Stimulated activated memory B cell treated with anti-CD40 and anti-IgM and Interleukin-4, amounts not matched to agents 10 μg/mL and 1 μg/mL and 100 μg/mL, for 72 hours (primary cell): Measurements from ENCODE around the gene TAOK2.

Source experiments
- ATAC-seq: fragments of 150-1000 bp; cut with Tn5 transposase; 2 replicates; pipeline ENCODE4 v1.10.0; 2021
- H3K27ac Mint-ChIP-seq: one replicate; pipeline ENCODE4 v1.8.0; 2022; ENCODE audit warnings: mild to moderate bottlenecking, mixed read lengths
- H3K27me3 Mint-ChIP-seq: one replicate; pipeline ENCODE4 v1.8.0; 2022; ENCODE audit warnings: mixed read lengths
- H3K36me3 Mint-ChIP-seq: one replicate; pipeline ENCODE4 v1.8.0; 2022; ENCODE audit warnings: mixed read lengths
- H3K4me1 Mint-ChIP-seq: one replicate; pipeline ENCODE4 v1.8.0; 2022; ENCODE audit warnings: mixed read lengths
- H3K4me3 Mint-ChIP-seq: one replicate; pipeline ENCODE4 v1.8.0; 2022; ENCODE audit warnings: mild to moderate bottlenecking, moderate library complexity, mixed read lengths
- H3K9me3 Mint-ChIP-seq: one replicate; pipeline ENCODE4 v1.8.0; 2022; ENCODE audit warnings: mixed read lengths

The TAOK2 gene

GRCh38 chr16:30002614-30003346, 29.1 kb downstream of the TAOK2 start:
- Mint-ChIP-seq H3K36me3 (peaks cover 29% of the 10 kb centered on the region), H3K9me3 (no peaks in the 10 kb centered on the region), H3K27ac (no peak overlapping the region), H3K4me1 (peaks cover 28% of the 10 kb centered on the region), H3K4me3 (no peak overlapping the region), H3K27me3 (peaks cover under 1% of the 10 kb centered on the region)
- no peak for ATAC-seq

- Mint-ChIP-seq H3K9me3 (no peaks in the 10 kb centered on the region), H3K4me1 (peaks cover 28% of the 10 kb centered on the region), H3K27ac (no peak overlapping the region), H3K36me3 (peaks cover 29% of the 10 kb centered on the region), H3K4me3 (no peak overlapping the region), H3K27me3 (peaks cover 10% of the 10 kb centered on the region)
- no peak for ATAC-seq
Observed at GRCh38 chr16:30003670-30004423, 30.2 kb downstream of the TAOK2 start.

- Mint-ChIP-seq H3K36me3 (peaks cover 23% of the 10 kb centered on the region), H3K4me3 (no peak overlapping the region), H3K9me3 (no peaks in the 10 kb centered on the region), H3K4me1 (peaks cover 25% of the 10 kb centered on the region), H3K27me3 (peaks cover 16% of the 10 kb centered on the region), H3K27ac (no peak overlapping the region)
- ATAC-seq, result no peak
Observed at GRCh38 chr16:30004424-30004776, 30.7 kb downstream of the TAOK2 start.

DNA sequence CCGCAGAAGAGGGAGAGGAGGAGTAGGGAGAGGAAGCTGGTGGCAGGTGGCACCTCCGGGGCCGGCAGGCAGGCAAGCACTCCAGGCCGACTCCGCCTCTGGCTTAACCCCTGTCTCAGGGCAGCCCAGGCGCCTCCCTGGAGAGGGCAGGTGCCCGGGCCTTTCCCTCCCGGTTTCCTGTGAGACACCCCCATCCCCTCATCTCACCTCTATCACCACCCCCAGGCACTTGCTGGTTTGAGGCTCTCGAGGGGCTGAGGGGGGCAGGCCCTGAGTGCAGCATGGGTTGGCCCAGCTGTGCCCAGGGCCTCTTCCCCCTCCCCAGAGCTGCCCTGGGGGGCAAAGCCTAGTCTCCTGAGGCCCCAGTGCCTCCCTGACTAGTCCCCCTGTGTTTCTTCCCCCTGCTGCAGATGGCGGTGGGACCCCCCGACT, 31.2 kb downstream of the TAOK2 start:
- H3K4me1 Mint-ChIP-seq, result peaks cover 22% of the 10 kb centered on the region
- H3K9me3 Mint-ChIP-seq, result no peaks in the 10 kb centered on the region
- peaks cover 19% of the 10 kb centered on the region for H3K36me3 Mint-ChIP-seq
- ATAC-seq, result peak; percentile 32
- no peak overlapping the region for H3K27ac Mint-ChIP-seq
- no peak overlapping the region for H3K4me3 Mint-ChIP-seq
- peaks cover 20% of the 10 kb centered on the region for H3K27me3 Mint-ChIP-seq

- Mint-ChIP-seq H3K27ac (no peak overlapping the region), H3K4me3 (no peak overlapping the region), H3K4me1 (peaks cover 28% of the 10 kb centered on the region), H3K27me3 (peaks cover 27% of the 10 kb centered on the region), H3K36me3 (peaks cover 18% of the 10 kb centered on the region), H3K9me3 (no peaks in the 10 kb centered on the region)
- peak; percentile 58 for ATAC-seq
Observed at GRCh38 chr16:30005341-30006094, 31.9 kb downstream of the TAOK2 start.

- Mint-ChIP-seq H3K27me3 (peaks cover 31% of the 10 kb centered on the region), H3K27ac (no peak overlapping the region), H3K36me3 (peaks cover 18% of the 10 kb centered on the region), H3K4me3 (no peak overlapping the region), H3K4me1 (peaks cover 31% of the 10 kb centered on the region), H3K9me3 (no peaks in the 10 kb centered on the region)
- no peak for ATAC-seq
Observed at GRCh38 chr16:30006095-30006473, 32.4 kb downstream of the TAOK2 start.

GRCh38 chr16:30006659-30007377, 33.1 kb downstream of the TAOK2 start:
- Mint-ChIP-seq H3K27me3 (peaks cover 38% of the 10 kb centered on the region), H3K27ac (no peak overlapping the region), H3K4me1 (peaks cover 33% of the 10 kb centered on the region), H3K36me3 (peaks cover 14% of the 10 kb centered on the region), H3K4me3 (no peak overlapping the region), H3K9me3 (no peaks in the 10 kb centered on the region)
- no peak for ATAC-seq

DNA sequence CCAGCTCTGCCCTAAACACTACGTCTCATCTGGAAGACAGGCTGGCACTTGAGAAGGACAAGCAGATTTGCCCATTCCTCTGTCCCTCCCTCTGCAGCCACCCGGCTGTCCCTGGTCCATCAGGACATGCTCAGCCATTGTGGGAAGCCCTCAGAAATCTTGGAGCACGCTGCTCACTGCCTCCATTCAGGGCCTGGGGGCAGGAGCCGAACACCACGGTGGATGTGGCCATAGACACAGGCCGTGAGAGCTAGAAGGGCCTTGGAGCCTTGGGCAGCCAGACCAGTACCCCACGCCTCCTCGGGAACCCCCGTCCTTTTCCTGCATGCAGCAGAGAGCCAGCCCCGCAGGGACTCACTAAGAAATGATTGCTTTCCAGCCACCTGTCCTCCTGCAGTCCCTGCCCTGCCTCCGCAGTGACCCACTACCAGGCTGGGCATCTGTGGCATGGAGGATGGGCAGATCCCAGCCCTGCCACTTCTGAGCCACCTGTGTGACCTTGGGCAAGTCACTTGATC, 33.8 kb downstream of the TAOK2 start:
- H3K4me1 Mint-ChIP-seq, result peaks cover 32% of the 10 kb centered on the region
- peaks cover 8% of the 10 kb centered on the region for H3K36me3 Mint-ChIP-seq
- H3K4me3 Mint-ChIP-seq, result no peak overlapping the region
- ATAC-seq, result no peak
- H3K9me3 Mint-ChIP-seq, result no peaks in the 10 kb centered on the region
- H3K27me3 Mint-ChIP-seq, result peaks cover 44% of the 10 kb centered on the region
- no peak overlapping the region for H3K27ac Mint-ChIP-seq

DNA sequence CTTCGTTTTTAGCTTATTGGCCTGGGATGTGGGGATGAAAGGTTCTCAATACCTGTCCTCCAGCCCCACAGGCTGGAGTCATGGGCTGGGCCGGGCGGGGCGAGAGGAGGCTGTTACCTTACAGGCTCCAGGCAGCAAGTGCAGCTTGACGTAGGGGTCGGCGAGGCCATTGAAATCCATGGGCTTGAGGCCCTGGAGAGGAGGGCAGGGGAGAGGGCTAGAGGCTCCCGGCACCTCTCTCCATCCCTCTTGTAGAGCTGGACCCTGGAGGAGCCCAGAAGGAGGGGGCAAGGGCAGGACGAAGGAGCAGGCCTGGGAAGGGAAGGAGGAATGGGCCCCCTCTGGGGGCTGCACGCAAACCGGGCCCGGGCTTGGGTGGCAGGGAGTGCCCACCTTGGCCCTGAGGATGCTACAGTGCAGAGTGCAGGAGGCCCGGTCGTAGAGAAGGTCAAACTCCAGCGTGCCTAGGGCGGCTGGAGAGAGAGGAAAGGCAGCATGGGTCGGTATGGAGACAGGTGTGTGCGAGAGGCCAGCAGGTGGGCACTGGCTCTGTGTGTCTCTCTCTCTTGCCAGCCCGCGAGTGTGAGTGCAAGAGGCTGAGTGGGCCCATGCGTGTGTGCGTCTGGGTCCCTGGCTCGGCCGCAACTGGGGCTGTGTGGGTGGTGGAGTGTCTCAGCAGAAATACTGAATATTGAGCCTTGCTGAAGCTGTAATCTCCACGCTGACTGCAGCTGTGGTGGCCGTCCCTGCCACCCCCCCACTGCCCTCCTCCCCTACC, 35.6 kb downstream of the TAOK2 start:
- peaks cover 44% of the 10 kb centered on the region for H3K27me3 Mint-ChIP-seq
- no peak for ATAC-seq
- H3K27ac Mint-ChIP-seq, result no peak overlapping the region
- H3K36me3 Mint-ChIP-seq, result no peaks in the 10 kb centered on the region
- no peaks in the 10 kb centered on the region for H3K9me3 Mint-ChIP-seq
- no peak overlapping the region for H3K4me3 Mint-ChIP-seq
- peaks cover 28% of the 10 kb centered on the region for H3K4me1 Mint-ChIP-seq

GRCh38 chr16:30009990-30010843, 36.5 kb downstream of the TAOK2 start:
- no peaks in the 10 kb centered on the region for H3K9me3 Mint-ChIP-seq
- H3K36me3 Mint-ChIP-seq, result no peaks in the 10 kb centered on the region
- no peak for ATAC-seq
- H3K27ac Mint-ChIP-seq, result no peak overlapping the region
- H3K27me3 Mint-ChIP-seq, result peaks cover 45% of the 10 kb centered on the region
- peak overlapping the region; percentile 53 for H3K4me3 Mint-ChIP-seq
- peaks cover 21% of the 10 kb centered on the region for H3K4me1 Mint-ChIP-seq

GRCh38 chr16:30010844-30011713, 37.4 kb downstream of the TAOK2 start, which contains the start of gene DOC2A:
TSS of gene DOC2A (minus strand) at chr16:30011027. CDS start at chr16:30010222, 805 bp downstream.
- peak within 1 kb of the TSS; percentile 79 for H3K4me3 Mint-ChIP-seq
- H3K9me3 Mint-ChIP-seq, result no peaks in the 10 kb centered on the region
- H3K27ac Mint-ChIP-seq, result peak within 1 kb of the TSS; percentile 69
- H3K4me1 Mint-ChIP-seq, result peaks cover 21% of the 10 kb centered on the region
- H3K36me3 Mint-ChIP-seq, result no peaks in the 10 kb centered on the region
- peaks cover 53% of the 10 kb centered on the region for H3K27me3 Mint-ChIP-seq
- ATAC-seq, result peak; percentile 49

DNA sequence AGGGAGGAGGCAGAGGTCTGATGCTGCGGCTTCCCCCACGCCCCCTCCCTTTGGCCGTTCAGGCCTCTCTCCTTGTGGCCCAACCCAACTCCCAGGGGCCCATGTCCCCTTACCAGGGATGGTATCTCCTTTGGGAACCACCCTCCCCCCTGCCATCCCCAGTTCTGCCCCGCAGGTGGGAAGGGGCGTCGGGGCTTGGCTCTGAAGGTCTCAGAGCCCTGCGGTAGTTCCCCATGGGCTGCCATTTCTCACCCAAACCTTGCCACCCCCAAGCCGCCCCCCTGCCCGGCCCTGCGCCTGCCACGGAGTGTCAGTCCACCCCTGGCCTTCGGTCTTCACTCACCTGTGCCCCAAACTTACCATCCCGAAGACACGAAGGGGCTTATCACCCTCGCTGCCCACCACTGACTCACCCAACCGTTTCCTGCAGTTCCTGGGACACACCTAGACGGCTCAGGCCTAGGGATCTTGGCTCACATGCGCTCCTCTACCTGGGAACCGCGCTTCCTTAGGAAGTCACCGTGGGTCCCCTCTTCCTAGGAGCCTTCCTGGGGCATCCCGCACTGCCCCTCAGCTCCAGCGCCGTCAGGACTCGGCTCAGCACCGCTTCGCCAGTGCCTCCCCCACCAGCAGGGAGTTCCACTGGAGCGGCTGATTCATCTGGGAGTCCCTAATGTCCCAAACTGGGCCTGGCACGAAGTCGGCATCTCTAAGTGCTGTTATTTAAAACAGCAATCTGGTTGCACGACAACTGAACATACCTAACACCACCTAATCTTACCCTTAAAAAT, 38.2 kb downstream of the TAOK2 start:
- Mint-ChIP-seq H3K9me3 (no peaks in the 10 kb centered on the region), H3K36me3 (no peaks in the 10 kb centered on the region), H3K4me1 (peaks cover 21% of the 10 kb centered on the region), H3K4me3 (peak overlapping the region; percentile 79), H3K27me3 (peaks cover 59% of the 10 kb centered on the region), H3K27ac (peak overlapping the region; percentile 69)
- no peak for ATAC-seq
